GM23248 (cell line): ENCODE results near the gene SCN4A. TPM values are rescaled to one million over a fixed set of nuclear protein-coding genes. Genes with fewer than 3 reads are reported as not detected.

ENCODE experiments used
- DNase-seq: peaks from one replicate; pipeline ENCODE4 v3.0.0-alpha.2; 2015
- H2AFZ ChIP-seq: fragments of 200-600 bp; sonication (generic); 2 replicates; pipeline ENCODE4 v1.6.1; 2016; ENCODE audit warnings: antibody characterized with exemption
- H3F3A ChIP-seq: fragments of 200-600 bp; sonication (generic); 2 replicates; pipeline ENCODE4 v1.6.1; 2016; ENCODE audit warnings: mild to moderate bottlenecking, antibody characterized with exemption, mixed run types; ENCODE audit not compliant: insufficient read depth
- H3K27ac ChIP-seq: fragments of 200-600 bp; sonication (generic); 2 replicates; pipeline ENCODE4 v1.5.1; 2016; ENCODE audit warnings: mild to moderate bottlenecking
- H3K27me3 ChIP-seq: fragments of 200-600 bp; sonication (generic); replicated peaks from 2 replicates; pipeline ENCODE4 v1.6.1; 2016; ENCODE audit warnings: mild to moderate bottlenecking; ENCODE audit not compliant: insufficient read depth
- H3K36me3 ChIP-seq: fragments of 200-600 bp; sonication (generic); 2 replicates; pipeline ENCODE4 v1.6.1; 2016; ENCODE audit warnings: low read depth, mild to moderate bottlenecking
- H3K4me1 ChIP-seq: fragments of 200-600 bp; sonication (generic); 2 replicates; pipeline ENCODE4 v1.6.1; 2016; ENCODE audit warnings: mild to moderate bottlenecking; ENCODE audit not compliant: insufficient read depth
- H3K4me2 ChIP-seq: fragments of 200-600 bp; sonication (generic); one replicate; pipeline ENCODE4 v1.6.1; 2016; ENCODE audit warnings: mild to moderate bottlenecking; ENCODE audit not compliant: unreplicated experiment
- H3K4me3 ChIP-seq: fragments of 200-600 bp; sonication (generic); 2 replicates; pipeline ENCODE4 v1.5.1; 2016; ENCODE audit warnings: mild to moderate bottlenecking
- H3K79me2 ChIP-seq: fragments of 200-600 bp; sonication (generic); 2 replicates; pipeline ENCODE4 v1.6.1; 2016; ENCODE audit warnings: mild to moderate bottlenecking; ENCODE audit not compliant: insufficient read depth
- H3K9ac ChIP-seq: fragments of 200-600 bp; sonication (generic); 2 replicates; pipeline ENCODE4 v1.6.1; 2016; ENCODE audit warnings: mild to moderate bottlenecking
- H3K9me2 ChIP-seq: fragments of 200-600 bp; sonication (generic); 2 replicates; pipeline ENCODE4 v1.6.1; 2016; ENCODE audit warnings: mixed run types, mild to moderate bottlenecking, moderate library complexity; ENCODE audit not compliant: insufficient read depth
- H3K9me3 ChIP-seq: fragments of 200-600 bp; sonication (generic); one replicate; pipeline ENCODE4 v1.6.1; 2017; ENCODE audit warnings: low read depth
- H4K20me1 ChIP-seq: fragments of 200-600 bp; sonication (generic); 2 replicates; pipeline ENCODE4 v1.6.0; 2016; ENCODE audit not compliant: insufficient read depth
- EZH2 ChIP-seq: fragments of 200-600 bp; sonication (generic); IDR thresholded peaks from 2 replicates; pipeline ENCODE4 v1.6.1; 2018; ENCODE audit warnings: antibody characterized with exemption, mild to moderate bottlenecking; ENCODE audit not compliant: insufficient read depth, poor library complexity, severe bottlenecking
- EZH2phosphoT487 ChIP-seq: fragments of 200-600 bp; sonication (generic); IDR thresholded peaks from 2 replicates; pipeline ENCODE4 v1.6.1; 2018; ENCODE audit warnings: antibody characterized with exemption, moderate library complexity, mild to moderate bottlenecking, low read depth; ENCODE audit not compliant: insufficient read depth
- WGBS, 2 experiments: methylation state at CpG; one replicate each; pipeline ENCODE4 v1.1.6; 2015 to 2017; ENCODE audit warnings: low lambda C conversion rate in 2 of 2, low coverage in 1 of 2; ENCODE audit errors: missing lambda C conversion rate in 2 of 2; 5-methylcytosine and 5-hydroxymethylcytosine counted together
- in situ Hi-C: fragments of 300-500 bp; cut with MboI; formaldehyde crosslinking; loops from 2 replicates; pipeline ENCODE4 v1.15.0; 2020
- polyA plus RNA-seq: library from polyadenylated mRNA; unstranded; fragments of >200 nt; fragmentation: Nextera tagmentation; extraction: Ambion mirVana; gene quantifications from 2 replicates; pipeline ENCODE4 v1.2.1, GENCODE V29; 2016
- total RNA-seq: library from RNA; depleted of rRNA; stranded (reverse); fragments of >200 nt; shearing (Covaris generic); gene quantifications from 2 replicates; pipeline ENCODE4 v1.2.3, GENCODE V29; 2014

The SCN4A gene
- total and polyA plus RNA-seq, 2 experiments from 2014 or later, result not detected

DNA sequence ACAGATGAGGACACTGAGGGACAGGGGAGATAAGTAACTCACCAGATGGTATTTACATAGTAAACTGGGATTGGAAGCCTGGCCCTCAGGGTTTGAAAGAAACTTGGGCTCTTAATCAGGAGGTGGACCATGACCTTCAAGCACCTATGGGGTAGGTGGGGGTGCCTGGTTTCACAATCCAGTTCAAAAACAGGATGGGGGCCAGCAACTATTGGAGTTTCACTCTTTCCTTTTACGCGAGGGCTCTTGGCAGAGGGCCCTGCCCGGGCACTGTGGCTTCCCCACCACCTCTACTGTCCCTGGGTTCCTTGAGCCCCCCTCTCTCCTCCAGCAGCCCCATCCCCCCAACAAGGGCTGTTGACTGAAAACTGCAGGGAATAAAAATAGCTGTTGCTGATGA, 14.1 kb upstream of the SCN4A start:
- Histone ChIP-seq H3K4me1 (peaks cover 13% of the 10 kb centered on the region), H3K4me3 (no peak overlapping the region), H3K27ac (no peak overlapping the region), H3F3A (no peaks in the 10 kb centered on the region), H3K9ac (no peak overlapping the region), H3K79me2 (no peaks in the 10 kb centered on the region), H3K36me3 (no peaks in the 10 kb centered on the region), H3K9me3 (no peaks in the 10 kb centered on the region), H3K4me2 (no peak overlapping the region), H2AFZ (no peak overlapping the region), H4K20me1 (no peaks in the 10 kb centered on the region), H3K9me2 (no peaks in the 10 kb centered on the region), H3K27me3 (peaks cover 8% of the 10 kb centered on the region; the same call in 1 of the 2 replicates)
- WGBS, 2 experiments, result 71 to 84% methylated on average over 3 of the region's 3 CpGs
- no peak for DNase-seq
- TF ChIP-seq EZH2, result no peak
- no peak for TF ChIP-seq EZH2phosphoT487
- in situ Hi-C loops, result no loop called here

DNA sequence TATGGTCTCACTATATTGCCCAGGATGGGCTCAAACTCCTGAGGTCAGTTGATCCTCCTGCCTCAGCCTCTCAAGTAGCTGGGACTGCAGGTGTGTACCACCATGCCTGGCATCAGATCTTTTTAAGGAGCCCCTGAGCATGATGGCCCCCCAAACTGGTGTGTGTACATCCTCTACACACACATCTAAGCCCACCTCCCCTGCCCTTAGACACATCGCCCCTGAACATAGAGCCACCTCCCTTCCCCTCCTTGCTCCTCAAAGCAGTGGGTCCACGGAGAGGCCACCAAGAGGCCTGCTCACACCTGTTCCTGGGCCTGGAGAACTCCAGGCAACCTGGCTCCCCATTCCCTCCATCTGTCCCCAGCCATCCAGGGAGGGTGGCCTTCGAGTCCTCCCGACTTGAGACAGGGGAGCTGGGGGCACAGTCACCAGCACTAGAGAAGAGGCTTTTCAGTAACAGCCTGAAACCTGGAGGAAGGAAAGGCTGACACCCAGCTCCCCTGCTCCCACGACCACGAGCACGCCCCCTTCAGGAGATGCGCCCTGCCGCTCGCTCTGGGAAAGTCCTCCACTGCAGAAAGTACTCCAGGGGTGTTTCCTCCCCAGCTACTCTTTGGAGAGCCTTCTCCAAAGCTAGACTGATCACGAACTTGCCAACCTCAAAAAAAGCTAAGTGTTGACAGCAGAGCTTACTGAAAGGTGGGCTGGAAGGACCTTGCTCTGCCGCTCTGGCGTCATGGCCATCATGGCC, 12.8 kb upstream of the SCN4A start:
- no peak overlapping the region for H3K4me2 ChIP-seq
- in situ Hi-C loops, result no loop called here

GRCh38 chr17:63984651-63985386, 12.1 kb upstream of the SCN4A start:
- Histone ChIP-seq H3K4me1 (peaks cover 22% of the 10 kb centered on the region), H3K27me3 (no peaks in the 10 kb centered on the region), H3K9ac (no peak overlapping the region), H3K9me2 (no peaks in the 10 kb centered on the region), H2AFZ (0 out of 2 replicates have a peak overlapping the region, but pooled peaks have one; percentile 34), H3K9me3 (no peaks in the 10 kb centered on the region), H3K27ac (no peak overlapping the region), H4K20me1 (no peaks in the 10 kb centered on the region), H3K4me2 (no peak overlapping the region), H3K36me3 (no peaks in the 10 kb centered on the region), H3K79me2 (no peaks in the 10 kb centered on the region), H3K4me3 (no peak overlapping the region), H3F3A (no peaks in the 10 kb centered on the region)
- TF ChIP-seq EZH2phosphoT487 (no peak), EZH2 (no peak)
- in situ Hi-C loops, result no loop called here
- 25% methylated on average over 16 of the region's 16 CpGs for WGBS, 2 experiments
- DNase-seq, result peak; percentile 91

More for the DNA sequence above, 12.8 kb upstream of the SCN4A start:
- H3K79me2 ChIP-seq, result no peaks in the 10 kb centered on the region
- H2AFZ ChIP-seq, result no peak overlapping the region
- no peaks in the 10 kb centered on the region for H4K20me1 ChIP-seq
- no peaks in the 10 kb centered on the region for H3K9me3 ChIP-seq
- no peaks in the 10 kb centered on the region for H3K36me3 ChIP-seq
- no peak overlapping the region for H3K27ac ChIP-seq
- 84 to 90% methylated on average over 13 of the region's 13 CpGs for WGBS, 2 experiments
- no peak for TF ChIP-seq EZH2phosphoT487
- no peak for TF ChIP-seq EZH2
- H3K9ac ChIP-seq, result no peak overlapping the region
- DNase-seq, result no peak
- no peak overlapping the region for H3K4me3 ChIP-seq
- H3F3A ChIP-seq, result no peaks in the 10 kb centered on the region
- H3K4me1 ChIP-seq, result peaks cover 16% of the 10 kb centered on the region
- H3K9me2 ChIP-seq, result no peaks in the 10 kb centered on the region
- no peaks in the 10 kb centered on the region for H3K27me3 ChIP-seq

DNA sequence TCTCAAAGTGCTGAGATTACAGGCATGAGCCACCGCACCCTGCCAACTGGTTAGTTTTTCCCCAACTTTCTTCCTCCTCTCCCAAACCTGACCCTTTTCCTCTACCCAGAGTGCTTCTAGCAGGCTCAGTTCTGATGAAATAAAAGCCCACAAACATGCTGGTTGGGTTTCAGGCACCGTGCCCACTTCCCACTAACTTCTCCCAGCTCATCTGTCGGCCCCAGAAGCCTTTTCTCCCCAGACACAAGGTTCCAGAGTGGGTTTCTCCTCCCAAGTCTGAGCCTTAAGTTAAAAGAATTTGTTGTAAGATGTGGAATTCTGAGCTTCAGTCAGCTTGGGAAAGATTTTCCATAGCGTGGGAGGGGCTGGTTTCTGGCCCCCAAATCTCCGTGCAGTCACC, 11.5 kb upstream of the SCN4A start:
- in situ Hi-C loops, result no loop called here
- 0 out of 2 replicates have a peak overlapping the region, but pooled peaks have one; percentile 34 for H2AFZ ChIP-seq
- no peak overlapping the region for H3K27ac ChIP-seq
- no peak overlapping the region for H3K4me3 ChIP-seq
- no peaks in the 10 kb centered on the region for H3K79me2 ChIP-seq
- peaks cover 22% of the 10 kb centered on the region for H3K4me1 ChIP-seq
- no peaks in the 10 kb centered on the region for H3K9me3 ChIP-seq
- no peaks in the 10 kb centered on the region for H3F3A ChIP-seq
- no peaks in the 10 kb centered on the region for H3K9me2 ChIP-seq
- no peak overlapping the region for H3K9ac ChIP-seq
- TF ChIP-seq EZH2phosphoT487 (no peak), EZH2 (no peak)
- H3K36me3 ChIP-seq, result no peaks in the 10 kb centered on the region
- WGBS, 2 experiments, result 33 to 37% methylated on average over 5 of the region's 5 CpGs
- DNase-seq, result peak; percentile 62
- no peaks in the 10 kb centered on the region for H4K20me1 ChIP-seq
- H3K27me3 ChIP-seq, result no peaks in the 10 kb centered on the region
- H3K4me2 ChIP-seq, result no peak overlapping the region
